Measurements from ENCODE around the gene RNF25. TPM values are rescaled to one million over a fixed set of nuclear protein-coding genes. Genes with fewer than 3 reads are reported as not detected.
A peak's percentile ranks its signal among the peaks of the same experiment; 100 is the strongest.

The RNF25 gene
- total RNA-seq, 1 experiment from 2014 or later = 42.4 TPM

DNA sequence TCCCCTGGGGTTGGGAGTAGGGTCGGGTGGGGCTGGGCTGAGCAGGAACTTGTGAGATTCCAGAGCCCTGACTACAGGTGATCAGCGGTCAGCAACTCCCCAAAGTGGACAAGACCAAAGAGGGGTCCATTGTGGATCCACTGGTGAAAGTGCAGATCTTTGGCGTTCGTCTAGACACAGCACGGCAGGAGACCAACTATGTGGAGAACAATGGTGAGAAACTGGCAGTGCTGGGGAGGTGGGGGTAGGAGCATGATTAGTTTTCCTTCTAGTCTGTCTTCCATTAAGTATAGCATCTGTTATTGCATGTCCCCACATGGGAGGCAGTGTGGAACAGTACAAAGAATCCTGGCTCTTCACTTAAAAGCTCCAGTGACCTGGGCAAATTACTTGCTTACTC is 36.1 kb downstream of the RNF25 start:
- Histone ChIP-seq H4K20me1 (ENCODE audit: low read length) (no peaks in the 10 kb centered on the region), H2AFZ (ENCODE audit: low read length) (no peak overlapping the region), H3K9me3 (ENCODE audit: low read length) (no peaks in the 10 kb centered on the region), H3K4me2 (ENCODE audit: low read length) (no peak overlapping the region), H3K9me2 (replicated peaks; ENCODE audit: low read length) (no peaks in the 10 kb centered on the region), H3K27me3 (ENCODE audit: low read length) (no peaks in the 10 kb centered on the region), H3K9ac (ENCODE audit: low read length) (no peak overlapping the region), H3K4me1 (ENCODE audit: insufficient read depth, low read length) (peaks cover 21% of the 10 kb centered on the region), H3K27ac (ENCODE audit: low read length) (no peak overlapping the region), H3K79me2 (ENCODE audit: low read length) (no peaks in the 10 kb centered on the region), H3F3A (ENCODE audit: low read length, unreplicated experiment) (no peaks in the 10 kb centered on the region), H3K4me3 (ENCODE audit: low read length) (no peak overlapping the region), H3K36me3 (ENCODE audit: low read depth, low read length) (peaks cover 64% of the 10 kb centered on the region)
- CTCF ChIA-PET = no interaction called here
- BruUV-seq (replicated peaks) = no TSS peak
- no peak for DNase-seq
- POLR2A ChIA-PET (ENCODE audit: unreplicated experiment) = no interaction called here
- TF ChIP-seq EZH2 (IDR thresholded peaks at IDR 0.05; ENCODE audit: low read length, unreplicated experiment) (no peak), EZH2phosphoT487 (IDR thresholded peaks at IDR 0.05; ENCODE audit: borderline replicate concordance, low read length) (no peak)
- TF ChIP-seq, protein P1, sequence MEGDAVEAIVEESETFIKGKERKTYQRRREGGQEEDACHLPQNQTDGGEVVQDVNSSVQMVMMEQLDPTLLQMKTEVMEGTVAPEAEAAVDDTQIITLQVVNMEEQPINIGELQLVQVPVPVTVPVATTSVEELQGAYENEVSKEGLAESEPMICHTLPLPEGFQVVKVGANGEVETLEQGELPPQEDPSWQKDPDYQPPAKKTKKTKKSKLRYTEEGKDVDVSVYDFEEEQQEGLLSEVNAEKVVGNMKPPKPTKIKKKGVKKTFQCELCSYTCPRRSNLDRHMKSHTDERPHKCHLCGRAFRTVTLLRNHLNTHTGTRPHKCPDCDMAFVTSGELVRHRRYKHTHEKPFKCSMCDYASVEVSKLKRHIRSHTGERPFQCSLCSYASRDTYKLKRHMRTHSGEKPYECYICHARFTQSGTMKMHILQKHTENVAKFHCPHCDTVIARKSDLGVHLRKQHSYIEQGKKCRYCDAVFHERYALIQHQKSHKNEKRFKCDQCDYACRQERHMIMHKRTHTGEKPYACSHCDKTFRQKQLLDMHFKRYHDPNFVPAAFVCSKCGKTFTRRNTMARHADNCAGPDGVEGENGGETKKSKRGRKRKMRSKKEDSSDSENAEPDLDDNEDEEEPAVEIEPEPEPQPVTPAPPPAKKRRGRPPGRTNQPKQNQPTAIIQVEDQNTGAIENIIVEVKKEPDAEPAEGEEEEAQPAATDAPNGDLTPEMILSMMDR (conservative IDR thresholded peaks at IDR 0.05; ENCODE audit: low read depth, low read length) = no peak
- no peak for ATAC-seq
- intact Hi-C loops (cut with micrococcal nuclease) = no loop called here

DNA sequence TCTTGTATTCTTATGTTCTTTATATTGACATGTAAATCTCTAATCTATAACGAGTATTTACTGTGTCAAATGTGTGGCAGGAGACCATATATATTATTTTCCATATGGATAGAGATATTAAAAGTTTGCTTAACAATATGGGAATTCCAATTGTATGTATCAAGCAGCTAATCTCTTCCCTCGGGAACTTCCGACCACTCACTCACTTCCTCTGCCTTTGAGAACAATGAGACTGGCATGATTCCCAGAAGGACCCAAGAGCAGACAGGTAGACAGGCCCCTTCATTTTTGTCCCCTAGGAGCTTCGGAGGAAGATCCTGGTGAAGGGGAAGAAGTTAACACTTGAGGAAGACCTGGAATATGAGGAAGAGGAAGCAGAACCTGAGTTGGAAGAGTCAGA is 40.0 kb downstream of the RNF25 start:
- POLR2A ChIA-PET (ENCODE audit: unreplicated experiment) = no interaction called here
- no peak for TF ChIP-seq EZH2phosphoT487 (IDR thresholded peaks at IDR 0.05; ENCODE audit: borderline replicate concordance, low read length)
- TF ChIP-seq, protein P1 (conservative IDR thresholded peaks at IDR 0.05; ENCODE audit: low read depth, low read length) = no peak
- no peak overlapping the region for H3K4me3 ChIP-seq (ENCODE audit: low read length)
- ATAC-seq (peak; percentile 88), DNase-seq (peak; percentile 94)
- H3K9ac ChIP-seq (ENCODE audit: low read length) = peak overlapping the region; percentile 41; the same call in 1 of the 2 replicates
- no peaks in the 10 kb centered on the region for H4K20me1 ChIP-seq (ENCODE audit: low read length)
- peaks cover 21% of the 10 kb centered on the region for H3K4me1 ChIP-seq (ENCODE audit: insufficient read depth, low read length)
- H3K27ac ChIP-seq (ENCODE audit: low read length) = peak overlapping the region; percentile 88
- peaks cover 29% of the 10 kb centered on the region for H3K36me3 ChIP-seq (ENCODE audit: low read depth, low read length)
- H2AFZ ChIP-seq (ENCODE audit: low read length) = no peak overlapping the region
- CTCF ChIA-PET = no interaction called here
- H3K9me3 ChIP-seq (ENCODE audit: low read length) = no peaks in the 10 kb centered on the region
- H3K4me2 ChIP-seq (ENCODE audit: low read length) = peak overlapping the region; percentile 63
- H3K79me2 ChIP-seq (ENCODE audit: low read length) = no peaks in the 10 kb centered on the region
- intact Hi-C loops (cut with micrococcal nuclease) = no loop called here
- no peaks in the 10 kb centered on the region for H3K9me2 ChIP-seq (replicated peaks; ENCODE audit: low read length)
- no peaks in the 10 kb centered on the region for H3K27me3 ChIP-seq (ENCODE audit: low read length)
- BruUV-seq (replicated peaks) = no TSS peak
- H3F3A ChIP-seq (ENCODE audit: low read length, unreplicated experiment) = no peaks in the 10 kb centered on the region

DNA sequence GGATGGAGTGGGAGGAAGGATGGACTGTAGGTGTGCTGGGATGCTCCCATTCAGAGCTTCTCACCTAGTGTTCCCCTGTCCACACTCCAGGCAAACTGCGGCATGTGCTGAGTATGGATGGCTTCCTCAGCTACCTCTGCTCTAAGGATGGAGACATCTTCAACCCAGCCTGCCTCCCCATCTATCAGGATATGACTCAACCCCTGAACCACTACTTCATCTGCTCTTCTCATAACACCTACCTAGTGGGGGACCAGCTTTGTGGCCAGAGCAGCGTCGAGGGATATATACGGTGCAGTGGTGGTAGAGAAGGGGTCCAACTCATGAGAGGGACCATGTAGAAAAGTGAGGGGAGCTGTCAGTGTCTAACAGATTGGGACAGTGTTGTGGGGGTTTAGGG is 43.9 kb downstream of the RNF25 start:
- H4K20me1 ChIP-seq (ENCODE audit: low read length) = no peaks in the 10 kb centered on the region
- no peak overlapping the region for H3K4me3 ChIP-seq (ENCODE audit: low read length)
- ChIA-PET CTCF (no interaction called here), POLR2A (ENCODE audit: unreplicated experiment) (no interaction called here)
- no peaks in the 10 kb centered on the region for H3K9me3 ChIP-seq (ENCODE audit: low read length)
- H3F3A ChIP-seq (ENCODE audit: low read length, unreplicated experiment) = no peaks in the 10 kb centered on the region
- H3K9ac ChIP-seq (ENCODE audit: low read length) = no peak overlapping the region
- no peaks in the 10 kb centered on the region for H3K27me3 ChIP-seq (ENCODE audit: low read length)
- no peaks in the 10 kb centered on the region for H3K36me3 ChIP-seq (ENCODE audit: low read depth, low read length)
- no peak for ATAC-seq
- H3K4me2 ChIP-seq (ENCODE audit: low read length) = no peak overlapping the region
- TF ChIP-seq EZH2phosphoT487 (IDR thresholded peaks at IDR 0.05; ENCODE audit: borderline replicate concordance, low read length) (no peak), EZH2 (IDR thresholded peaks at IDR 0.05; ENCODE audit: low read length, unreplicated experiment) (no peak)
- TF ChIP-seq, protein P1 (conservative IDR thresholded peaks at IDR 0.05; ENCODE audit: low read depth, low read length) = no peak
- H3K4me1 ChIP-seq (ENCODE audit: insufficient read depth, low read length) = peaks cover 20% of the 10 kb centered on the region
- no peak overlapping the region for H2AFZ ChIP-seq (ENCODE audit: low read length)
- H3K9me2 ChIP-seq (replicated peaks; ENCODE audit: low read length) = no peaks in the 10 kb centered on the region
- no peak for DNase-seq
- no TSS peak for BruUV-seq (replicated peaks)
- no peak overlapping the region for H3K27ac ChIP-seq (ENCODE audit: low read length)
- H3K79me2 ChIP-seq (ENCODE audit: low read length) = no peaks in the 10 kb centered on the region
- intact Hi-C loops (cut with micrococcal nuclease) = no loop called here
